B cell (primary cell): Measurements from ENCODE around the gene RAD51B. TPM values are rescaled to one million over a fixed set of nuclear protein-coding genes. Genes with fewer than 3 reads are reported as not detected.

Experiments used
- ATAC-seq: fragments of 200-7000 bp; cut with Tn5 transposase; one replicate; pipeline ENCODE4 v1.10.0; 2021; ENCODE audit warnings: low read depth, mild to moderate bottlenecking, moderate number of reproducible peaks, moderate library complexity
- CTCF ChIA-PET: fragments of 350-600 bp; sonication (Branson Sonifier 250); formaldehyde crosslinking; loops from one replicate; lab custom pipeline; 2021; ENCODE audit warnings: antibody characterized with exemption, inconsistent platforms; lab: Charles Lee
- POLR2A ChIA-PET: fragments of 350-600 bp; sonication (Branson Sonifier 250); formaldehyde crosslinking; loops from one replicate; lab custom pipeline; 2021; ENCODE audit warnings: antibody characterized with exemption; lab: Charles Lee
- DNase-seq: peaks from one replicate; pipeline ENCODE4 v3.0.0; 2013
- H2AFZ ChIP-seq: 2 replicates; pipeline ENCODE4 v1.6.1; 2012; ENCODE audit warnings: mild to moderate bottlenecking, low read depth, low read length; ENCODE audit not compliant: insufficient read depth, poor library complexity, severe bottlenecking
- H3K27ac ChIP-seq, 2 donors: 1 replicate in 1 of 2; 2 replicates in 1 of 2; pipeline ENCODE4 v1.5.1; 2012 to 2013; ENCODE audit warnings: low read length in 2 of 2, mild to moderate bottlenecking in 2 of 2, moderate library complexity in 1 of 2
- H3K27me3 ChIP-seq, 4 experiments: fragments of 200-600 bp in 1 of 4; sonication (generic) in 1 of 4; replicated peaks in 1 of 4; 1 replicate in 2 of 4; 2 replicates in 2 of 4; pipeline versions ENCODE4 v1.6.1 to v1.7.0; 2013 to 2016; ENCODE audit warnings: low read length in 3 of 4, mild to moderate bottlenecking in 2 of 4, mixed read lengths in 1 of 4, moderate library complexity in 1 of 4; ENCODE audit not compliant: insufficient read depth in 4 of 4, control insufficient read depth in 3 of 4; ENCODE audit errors: control extremely low read depth in 1 of 4
- H3K36me3 ChIP-seq, 2 experiments: replicated peaks in 1 of 2; 1 replicate in 1 of 2; 2 replicates in 1 of 2; pipeline versions ENCODE4 v1.6.1 to v1.7.1; 2013; ENCODE audit warnings: low read length in 1 of 2; ENCODE audit not compliant: insufficient read depth in 2 of 2, control insufficient read depth in 1 of 2; ENCODE audit errors: control extremely low read depth in 1 of 2, extremely low read depth in 1 of 2
- H3K4me1 ChIP-seq, 2 donors: fragments of 200-600 bp in 1 of 2; sonication (generic) in 1 of 2; 1 replicate in 1 of 2; 2 replicates in 1 of 2; pipeline versions ENCODE4 v1.5.1 to v1.6.1; 2013 to 2017; ENCODE audit warnings: low read length in 2 of 2; ENCODE audit not compliant: control insufficient read depth in 2 of 2, insufficient read depth in 2 of 2
- H3K4me2 ChIP-seq: replicated peaks from 2 replicates; pipeline ENCODE3; 2012; ENCODE audit warnings: mild to moderate bottlenecking, low read depth, low read length; ENCODE audit not compliant: poor library complexity, severe bottlenecking
- H3K4me3 ChIP-seq, 5 experiments: fragments of 200-600 bp in 1 of 5; sonication (generic) in 1 of 5; 1 replicate in 3 of 5; 2 replicates in 2 of 5; pipeline versions ENCODE4 v1.5.1 to v1.7.0; 2011 to 2016; ENCODE audit warnings: low read length in 4 of 5, mild to moderate bottlenecking in 4 of 5, low read depth in 2 of 5, control low read depth in 1 of 5, moderate library complexity in 1 of 5; ENCODE audit not compliant: insufficient read depth in 1 of 5; ENCODE audit errors: control extremely low read depth in 1 of 5, extremely low read depth in 1 of 5
- H3K79me2 ChIP-seq: fragments of 200-600 bp; sonication (generic); one replicate; pipeline ENCODE4 v1.6.0; 2016; ENCODE audit warnings: low read length; ENCODE audit not compliant: control insufficient read depth, insufficient read depth
- H3K9ac ChIP-seq: fragments of 200-600 bp; sonication (generic); 2 replicates; pipeline ENCODE4 v1.6.1; 2017; ENCODE audit warnings: mild to moderate bottlenecking, low read length, moderate library complexity
- H3K9me3 ChIP-seq, 3 donors: one replicate each; pipeline versions ENCODE4 v1.6.1 to v1.7.1; 2013; ENCODE audit warnings: low read length in 2 of 3; ENCODE audit not compliant: control insufficient read depth in 2 of 3, insufficient read depth in 1 of 3; ENCODE audit errors: control extremely low read depth in 1 of 3
- H4K20me1 ChIP-seq: 2 replicates; pipeline ENCODE4 v1.6.0; 2012; ENCODE audit warnings: mild to moderate bottlenecking, low read length; ENCODE audit not compliant: insufficient read depth, control insufficient read depth, poor library complexity, severe bottlenecking
- H3K27ac Mint-ChIP-seq: one replicate; pipeline ENCODE4 v1.8.0; 2021; ENCODE audit warnings: mixed read lengths
- H3K27me3 Mint-ChIP-seq: one replicate; pipeline ENCODE4 v1.8.0; 2021; ENCODE audit warnings: mixed read lengths
- H3K4me1 Mint-ChIP-seq: one replicate; pipeline ENCODE4 v1.8.0; 2021; ENCODE audit warnings: mixed read lengths
- H3K4me3 Mint-ChIP-seq: one replicate; pipeline ENCODE4 v1.8.0; 2021; ENCODE audit warnings: mixed read lengths
- H3K9me3 Mint-ChIP-seq: one replicate; pipeline ENCODE4 v1.8.0; 2022; ENCODE audit warnings: mixed read lengths; ENCODE audit not compliant: insufficient read depth
- CTCF ChIP-seq: fragments of 200-600 bp; IDR thresholded peaks from one replicate; pipeline ENCODE4 v1.8.0; 2022; ENCODE audit warnings: antibody characterized with exemption, mild to moderate bottlenecking
- EZH2 ChIP-seq: IDR thresholded peaks from 2 replicates; pipeline ENCODE4 v1.6.1; 2012; ENCODE audit warnings: borderline replicate concordance, low read depth, mild to moderate bottlenecking, moderate library complexity, low read length; ENCODE audit not compliant: insufficient read depth, poor library complexity, severe bottlenecking
- WGBS: methylation state at CpG from one replicate; pipeline ENCODE4 v1.1.5; 2013; ENCODE audit warnings: missing lambda C conversion rate; ENCODE audit not compliant: insufficient coverage; 5-methylcytosine and 5-hydroxymethylcytosine counted together
- intact Hi-C: fragments of 100-400 bp; cut with micrococcal nuclease; formaldehyde crosslinking; loops from one replicate; pipeline ENCODE4 v1.10.0; 2022
- polyA plus RNA-seq: library from polyadenylated mRNA; depleted of rRNA; stranded (reverse); fragments of >200 nt; gene quantifications from 2 replicates; pipeline ENCODE4 v1.2.3, GENCODE V29; 2012
- total RNA-seq, 2 donors: library from RNA; stranded (reverse); fragments of 120-200 nt in 1 of 2; gene quantifications; 1 replicate in 1 of 2; 2 replicates in 1 of 2; pipeline versions ENCODE4 v1.2.3 to v1.2.4, GENCODE V29; 2013 to 2022

The RAD51B gene
- total and polyA plus RNA-seq, 2 donors (not counting 1 experiment from before 2014, with no cell fraction given) = 6.5 to 60.6 TPM

- Mint-ChIP-seq H3K27ac (peak overlapping the region; percentile 85), H3K4me3 (no peak overlapping the region)
- CTCF ChIA-PET = interaction anchor here (0.7 to 1.7 kb wide), 2 partner anchors 122 to 263 kb away, joined by 3 to 4 read pairs; no protein-coding TSS in a partner anchor
Measured at GRCh38 chr14:68511129-68512047, 691.8 kb downstream of the RAD51B start.

More at GRCh38 chr14:68511129-68512047, 691.8 kb downstream of the RAD51B start:
- Mint-ChIP-seq H3K27me3 (no peaks in the 10 kb centered on the region), H3K9me3 (no peaks in the 10 kb centered on the region), H3K4me1 (peaks cover 74% of the 10 kb centered on the region)
- Histone ChIP-seq H3K9me3 (peaks cover 0 to 3% (median 0%) of the 10 kb centered on the region in 3 donors), H3K36me3 (no peaks in the 10 kb centered on the region), H3K27ac (no peak overlapping the region), H2AFZ (no peak overlapping the region), H3K4me3 (no peak overlapping the region), H3K79me2 (peaks cover 12% of the 10 kb centered on the region), H3K27me3 (no peaks in the 10 kb centered on the region), H4K20me1 (no peaks in the 10 kb centered on the region), H3K9ac (no peak overlapping the region), H3K4me2 (no peak overlapping the region), H3K4me1 (peaks cover 69 to 81% of the 10 kb centered on the region in 2 donors)
- intact Hi-C loops = loop anchor here (5.0 to 10.0 kb wide), 3 partner anchors 107 to 303 kb away; no protein-coding TSS in a partner anchor
- ATAC-seq (no peak), DNase-seq (no peak)
- TF ChIP-seq EZH2 = no peak
- TF ChIP-seq CTCF = no peak
- POLR2A ChIA-PET = interaction anchor here (0.5 kb wide), 1 partner anchor 301 kb away, joined by 4 read pairs; no protein-coding TSS in a partner anchor
- WGBS = 89% methylated on average over 2 of the region's 4 CpGs
